Measurements from ENCODE around the gene COL4A1. TPM values are rescaled to one million over a fixed set of nuclear protein-coding genes. Genes with fewer than 3 reads are reported as not detected.

Gene COL4A1
- total RNA-seq, 1 donor from 2014 or later = 120 TPM

GRCh38 chr13:110248449-110249143, 58.4 kb downstream of the COL4A1 start:
- intact Hi-C loops (cut with micrococcal nuclease) = no loop called here
- peaks cover 84% of the 10 kb centered on the region for H3K4me1 ChIP-seq
- DNase-seq = no peak

GRCh38 chr13:110246530-110246929, 60.4 kb downstream of the COL4A1 start:
- Histone ChIP-seq H3K36me3 (peaks cover 11% of the 10 kb centered on the region), H3K4me1 (peaks cover 99% of the 10 kb centered on the region), H3K27me3 (ENCODE audit: low read depth) (no peaks in the 10 kb centered on the region), H3K9me3 (replicated peaks) (no peaks in the 10 kb centered on the region), H3K27ac (replicated peaks) (peak overlapping the region; percentile 92), H3K4me3 (no peak overlapping the region)
- intact Hi-C loops (cut with micrococcal nuclease) = no loop called here
- TF ChIP-seq CTCF (IDR thresholded peaks at IDR 0.05; ENCODE audit: borderline replicate concordance) = no peak
- DNase-seq = no peak

More at GRCh38 chr13:110248449-110249143, 58.4 kb downstream of the COL4A1 start:
- TF ChIP-seq CTCF (IDR thresholded peaks at IDR 0.05; ENCODE audit: borderline replicate concordance) = no peak
- Histone ChIP-seq H3K9me3 (replicated peaks) (no peaks in the 10 kb centered on the region), H3K27ac (replicated peaks) (peak overlapping the region; percentile 92), H3K36me3 (peaks cover 7% of the 10 kb centered on the region), H3K27me3 (ENCODE audit: low read depth) (no peaks in the 10 kb centered on the region), H3K4me3 (peak overlapping the region; percentile 6)

GRCh38 chr13:110245416-110245899, 61.5 kb downstream of the COL4A1 start:
- Histone ChIP-seq H3K36me3 (peaks cover 16% of the 10 kb centered on the region), H3K4me3 (no peak overlapping the region), H3K9me3 (replicated peaks) (no peaks in the 10 kb centered on the region), H3K27ac (replicated peaks) (peak overlapping the region; percentile 92), H3K27me3 (ENCODE audit: low read depth) (no peaks in the 10 kb centered on the region), H3K4me1 (peaks cover 99% of the 10 kb centered on the region)
- intact Hi-C loops (cut with micrococcal nuclease) = no loop called here
- TF ChIP-seq CTCF (IDR thresholded peaks at IDR 0.05; ENCODE audit: borderline replicate concordance) = no peak
- no peak for DNase-seq

GRCh38 chr13:110244976-110245375, 62.0 kb downstream of the COL4A1 start:
- intact Hi-C loops (cut with micrococcal nuclease) = no loop called here
- Histone ChIP-seq H3K36me3 (peaks cover 18% of the 10 kb centered on the region), H3K9me3 (replicated peaks) (no peaks in the 10 kb centered on the region), H3K4me3 (no peak overlapping the region), H3K27me3 (ENCODE audit: low read depth) (no peaks in the 10 kb centered on the region), H3K27ac (replicated peaks) (peak overlapping the region; percentile 92), H3K4me1 (peaks cover 99% of the 10 kb centered on the region)
- no peak for DNase-seq
- no peak for TF ChIP-seq CTCF (IDR thresholded peaks at IDR 0.05; ENCODE audit: borderline replicate concordance)

GRCh38 chr13:110244071-110244830, 62.7 kb downstream of the COL4A1 start:
- Histone ChIP-seq H3K4me3 (no peak overlapping the region), H3K27ac (replicated peaks) (peak overlapping the region; percentile 92), H3K36me3 (peaks cover 18% of the 10 kb centered on the region), H3K4me1 (peaks cover 99% of the 10 kb centered on the region), H3K27me3 (ENCODE audit: low read depth) (no peaks in the 10 kb centered on the region), H3K9me3 (replicated peaks) (no peaks in the 10 kb centered on the region)
- intact Hi-C loops (cut with micrococcal nuclease) = no loop called here
- no peak for DNase-seq
- no peak for TF ChIP-seq CTCF (IDR thresholded peaks at IDR 0.05; ENCODE audit: borderline replicate concordance)

Measured in left ventricle myocardium inferior (tissue), 1 donor.